ENCODE measurements around the gene PGGHG.
"Not testable (repeated sequence)": the region's sequence is repeated elsewhere in the genome, so short reads cannot be mapped to it uniquely, and the experiment has no call there.

PGGHG gene

GRCh38 chr11:286977-287820, 1.7 kb upstream of the PGGHG start:
- not testable (repeated sequence) for DNase-seq

GRCh38 chr11:287821-288477, 977 bp upstream of the PGGHG start:
- DNase-seq, result no peak

GRCh38 chr11:289398-289711, 429 bp downstream of the PGGHG start:
- no peak for DNase-seq

GRCh38 chr11:289712-290620, 1.0 kb downstream of the PGGHG start:
- DNase-seq, result no peak

- no peak for DNase-seq
Measured at GRCh38 chr11:290621-291231, 1.8 kb downstream of the PGGHG start.

- no peak for DNase-seq
Measured at GRCh38 chr11:291281-292210, 2.6 kb downstream of the PGGHG start.

- no peak for DNase-seq
Measured at GRCh38 chr11:292211-293121, 3.5 kb downstream of the PGGHG start.

GRCh38 chr11:293271-293851, 4.4 kb downstream of the PGGHG start:
- no peak for DNase-seq

- DNase-seq, result no peak
Measured at GRCh38 chr11:293852-294661, 5.1 kb downstream of the PGGHG start.

- DNase-seq, result no peak
Measured at GRCh38 chr11:294780-295179, 5.9 kb downstream of the PGGHG start.

GRCh38 chr11:295351-296170, 6.6 kb downstream of the PGGHG start:
- DNase-seq, result no peak

- DNase-seq, result no peak
Measured at GRCh38 chr11:296171-297050, 7.5 kb downstream of the PGGHG start.

- no peak for DNase-seq
Measured at GRCh38 chr11:297051-297585, 8.2 kb downstream of the PGGHG start.

GRCh38 chr11:297586-298405, 8.9 kb downstream of the PGGHG start:
- no peak for DNase-seq

GRCh38 chr11:298406-299065, 9.6 kb downstream of the PGGHG start:
- no peak for DNase-seq

Measured in KG1 (cell line).